K562 (cell line): ENCODE measurements around the gene SPEF1. TPM values are rescaled to one million over a fixed set of nuclear protein-coding genes. Genes with fewer than 3 reads are reported as not detected.

Source experiments
- ATF1 ChIP-seq, 2 experiments: fragments of 450-650 bp in 1 of 2; IDR thresholded peaks; 2 replicates each; pipeline ENCODE4 v1.6.1; 2016; ENCODE audit warnings: missing compliant biosample characterization in 1 of 2, missing genetic modification characterization in 1 of 2
- E2F6 ChIP-seq, 2 experiments: IDR thresholded peaks; 2 replicates each; pipeline ENCODE4 v1.6.1; 2011; ENCODE audit warnings: borderline replicate concordance in 1 of 2, control low read depth in 1 of 2, low read depth in 1 of 2, low read length in 1 of 2, mild to moderate bottlenecking in 1 of 2, mixed read lengths in 1 of 2, moderate library complexity in 1 of 2; ENCODE audit not compliant: insufficient read depth in 1 of 2, insufficient read length in 1 of 2, poor library complexity in 1 of 2, severe bottlenecking in 1 of 2; ENCODE audit errors: extremely low read depth in 1 of 2
- FOXA3 ChIP-seq, 2 experiments: fragments of 450-650 bp in 1 of 2; sonication (generic) in 1 of 2; formaldehyde crosslinking; IDR thresholded peaks in 1 of 2; conservative IDR thresholded peaks in 1 of 2; 2 replicates each; pipeline versions ENCODE4 v1.4.0 to v1.8.0; 2020 to 2022; ENCODE audit warnings: mild to moderate bottlenecking in 2 of 2, missing genetic modification reagents in 1 of 2
- GABPB1 ChIP-seq: sonication (generic); formaldehyde crosslinking; IDR thresholded peaks from 2 replicates; pipeline ENCODE4 v1.8.0; 2022; ENCODE audit warnings: mild to moderate bottlenecking, missing genetic modification reagents
- MAX ChIP-seq: sonication (generic); formaldehyde crosslinking; IDR thresholded peaks from 2 replicates; pipeline ENCODE4 v1.9.0; 2022; ENCODE audit warnings: mild to moderate bottlenecking, missing genetic modification reagents
- MAZ ChIP-seq, 2 experiments: fragments of 450-650 bp in 1 of 2; sonication (generic) in 1 of 2; formaldehyde crosslinking; IDR thresholded peaks in 1 of 2; conservative IDR thresholded peaks in 1 of 2; 2 replicates each; pipeline versions ENCODE4 v1.4.0 to v1.5.0; 2020; ENCODE audit warnings: mild to moderate bottlenecking in 1 of 2, missing genetic modification reagents in 1 of 2
- YY1 ChIP-seq, 3 experiments: IDR thresholded peaks; 2 replicates each; pipeline ENCODE4 v1.6.1; 2011; ENCODE audit warnings: low read length in 2 of 3, mild to moderate bottlenecking in 2 of 3, moderate library complexity in 2 of 3, borderline replicate concordance in 1 of 3, control low read depth in 1 of 3, low read depth in 1 of 3; ENCODE audit not compliant: insufficient read depth in 3 of 3, insufficient replicate concordance in 2 of 3, control insufficient read depth in 1 of 3, insufficient read length in 1 of 3; ENCODE audit errors: extremely low read depth in 1 of 3
- ZNF395 ChIP-seq: fragments of 200-800 bp; sonication (Bioruptor generic); IDR thresholded peaks from 2 replicates; pipeline ENCODE4 v1.6.1; 2017; ENCODE audit warnings: missing genetic modification characterization, missing compliant biosample characterization
- ZNF609 ChIP-seq: sonication (generic); formaldehyde crosslinking; IDR thresholded peaks from 2 replicates; pipeline ENCODE4 v1.8.1; 2023; ENCODE audit warnings: missing genetic modification reagents, mild to moderate bottlenecking, borderline replicate concordance
- polyA plus RNA-seq, 8 experiments: library from polyadenylated mRNA; depleted of rRNA in 4 of 8; stranded (reverse) in 5 of 8; unstranded in 3 of 8; fragments of >200 nt; fragmentation: Nextera tagmentation in 2 of 8; fragmentation: Illumina TruSeq in 1 of 8; extraction: Ambion mirVana in 2 of 8; extraction: Trizol in 1 of 8; gene quantifications; 2 replicates each; pipeline versions ENCODE4 v1.2.1 to v1.2.3, GENCODE V29; 2011 to 2014; ENCODE audit warnings: inconsistent platforms in 1 of 8, missing spikeins in 1 of 8
- total RNA-seq, 7 experiments: library from RNA; depleted of rRNA in 6 of 7; stranded (reverse); fragments of >200 nt in 6 of 7; fragmentation: Illumina TruSeq in 2 of 7; extraction: Trizol in 2 of 7; gene quantifications; 2 replicates each; pipeline versions ENCODE4 v1.2.1 to v1.2.3, GENCODE V29; 2011 to 2021; ENCODE audit warnings: low replicate concordance in 1 of 7
- TF ChIP-seq, protein P1 (sequence below): fragments of 450-650 bp; IDR thresholded peaks from 2 replicates; pipeline ENCODE4 v1.6.1; 2016; ENCODE audit warnings: borderline replicate concordance

Gene SPEF1
- total and polyA plus RNA-seq, 9 of the 15 experiments (the other 6 are each of a cell fraction or from before 2014, with no cell fraction given) = not detected

GRCh38 chr20:3818155-3819151, 37.2 kb upstream of the SPEF1 start (continued):
- TF ChIP-seq ZNF609 (no peak), ATF1 (CRISPR knock-in tag; IDR thresholded peaks at IDR 0.05) (no peak), ATF1 (tag; IDR thresholded peaks at IDR 0.05) (0 out of 2 replicates have a peak, but pooled peaks have one; percentile 18), E2F6 (IDR thresholded peaks at IDR 0.05; ENCODE audit: borderline replicate concordance in 1 of 2, extremely low read depth in 1 of 2, insufficient read depth in 1 of 2, insufficient read length in 1 of 2, low read depth in 1 of 2, low read length in 1 of 2, poor library complexity in 1 of 2, severe bottlenecking in 1 of 2) (peak in 1 of 2 experiments; percentile 14), MAX (CRISPR knock-in tag) (peak; percentile 74), YY1 (IDR thresholded peaks at IDR 0.05; ENCODE audit: borderline replicate concordance in 1 of 3, control insufficient read depth in 1 of 3, extremely low read depth in 1 of 3, insufficient read depth in 3 of 3, insufficient read length in 1 of 3, insufficient replicate concordance in 2 of 3, low read depth in 1 of 3, low read length in 2 of 3) (peak in 1 of 3 experiments; percentile 24), MAZ (CRISPR knock-in tag; conservative IDR thresholded peaks at IDR 0.05 in 1 of 2, IDR thresholded peaks at IDR 0.05 in 1 of 2) (0 out of 4 replicates have a peak, but pooled peaks have one; percentile 20 to 41), ZNF395 (CRISPR knock-in tag) (0 out of 2 replicates have a peak, but pooled peaks have one; percentile 26), GABPB1 (CRISPR knock-in tag) (0 out of 2 replicates have a peak, but pooled peaks have one; percentile 32), FOXA3 (CRISPR knock-in tag; conservative IDR thresholded peaks at IDR 0.05 in 1 of 2, IDR thresholded peaks at IDR 0.05 in 1 of 2) (0 out of 4 replicates have a peak, but pooled peaks of 1 of the 2 experiments have one; percentile 55)
- TF ChIP-seq, protein P1, sequence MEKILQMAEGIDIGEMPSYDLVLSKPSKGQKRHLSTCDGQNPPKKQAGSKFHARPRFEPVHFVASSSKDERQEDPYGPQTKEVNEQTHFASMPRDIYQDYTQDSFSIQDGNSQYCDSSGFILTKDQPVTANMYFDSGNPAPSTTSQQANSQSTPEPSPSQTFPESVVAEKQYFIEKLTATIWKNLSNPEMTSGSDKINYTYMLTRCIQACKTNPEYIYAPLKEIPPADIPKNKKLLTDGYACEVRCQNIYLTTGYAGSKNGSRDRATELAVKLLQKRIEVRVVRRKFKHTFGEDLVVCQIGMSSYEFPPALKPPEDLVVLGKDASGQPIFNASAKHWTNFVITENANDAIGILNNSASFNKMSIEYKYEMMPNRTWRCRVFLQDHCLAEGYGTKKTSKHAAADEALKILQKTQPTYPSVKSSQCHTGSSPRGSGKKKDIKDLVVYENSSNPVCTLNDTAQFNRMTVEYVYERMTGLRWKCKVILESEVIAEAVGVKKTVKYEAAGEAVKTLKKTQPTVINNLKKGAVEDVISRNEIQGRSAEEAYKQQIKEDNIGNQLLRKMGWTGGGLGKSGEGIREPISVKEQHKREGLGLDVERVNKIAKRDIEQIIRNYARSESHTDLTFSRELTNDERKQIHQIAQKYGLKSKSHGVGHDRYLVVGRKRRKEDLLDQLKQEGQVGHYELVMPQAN = no peak
